ENCODE measurements around the gene CSH2. TPM values are rescaled to one million over a fixed set of nuclear protein-coding genes. Genes with fewer than 3 reads are reported as not detected.
"Not testable (repeated sequence)": the region's sequence is repeated elsewhere in the genome, so short reads cannot be mapped to it uniquely, and the experiment has no call there.

CSH2 gene
- total RNA-seq (2014; rRNA removed; shearing (Covaris generic); ENCODE audit: low replicate concordance) = not detected in 2 replicates

- in situ Hi-C loops (cut with HindIII; ENCODE audit: low pct_unique_long_range_greater_than_20kb, low sequenced_read_pairs); DNase-seq (ENCODE audit: low read depth): not testable (repeated sequence)
Measured at GRCh38 chr17:63873577-63873976, at the start of gene CSH2. TSS of gene CSH2 (minus strand) at chr17:63873677. CDS start at chr17:63873614, 63 bp downstream.

DNA sequence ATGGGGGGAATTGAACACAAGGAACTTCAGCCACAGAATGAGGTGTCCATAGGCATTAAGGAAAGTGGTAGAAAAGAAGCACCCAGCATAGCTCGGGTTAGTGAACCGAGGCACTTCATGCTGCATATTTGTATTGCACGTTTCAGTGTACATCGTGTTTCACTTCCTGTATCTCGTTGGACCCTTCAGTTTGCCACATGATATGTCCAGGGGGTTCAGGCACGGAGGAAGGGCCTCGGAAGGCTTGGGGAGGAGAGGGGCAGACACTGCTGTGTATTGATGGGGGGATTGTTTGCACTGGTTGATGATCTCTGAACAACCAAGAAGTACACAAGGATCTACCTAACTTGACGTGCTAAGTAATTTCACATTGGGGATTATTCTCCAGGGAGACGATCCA lies 48.9 kb upstream of the CSH2 start:
- in situ Hi-C loops (cut with HindIII; ENCODE audit: low pct_unique_long_range_greater_than_20kb, low sequenced_read_pairs); DNase-seq (ENCODE audit: low read depth): not testable (repeated sequence)

DNA sequence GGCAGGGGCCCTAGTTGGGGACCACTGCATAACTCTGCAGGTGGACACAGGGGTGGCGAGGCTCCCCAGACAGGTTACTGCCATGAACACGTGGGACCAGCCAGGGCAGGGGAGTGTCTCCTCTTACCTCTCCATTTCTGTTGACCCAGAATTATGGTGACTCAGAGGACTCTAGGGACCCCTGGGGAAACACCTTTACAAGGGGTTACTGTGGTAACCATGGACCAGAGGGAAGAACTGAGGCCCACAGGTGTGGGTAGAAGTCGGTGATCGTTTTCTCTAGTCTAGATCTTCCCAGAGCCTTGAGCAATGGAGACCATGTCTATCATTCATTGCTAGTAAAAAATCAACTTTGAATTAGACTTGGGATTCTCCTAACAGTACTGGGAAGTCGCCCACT lies 47.3 kb upstream of the CSH2 start:
- DNase-seq (ENCODE audit: low read depth); in situ Hi-C loops (cut with HindIII; ENCODE audit: low pct_unique_long_range_greater_than_20kb, low sequenced_read_pairs): not testable (repeated sequence)

- DNase-seq (ENCODE audit: low read depth); in situ Hi-C loops (cut with HindIII; ENCODE audit: low pct_unique_long_range_greater_than_20kb, low sequenced_read_pairs): not testable (repeated sequence)
Measured at GRCh38 chr17:63920050-63920449, 46.6 kb upstream of the CSH2 start.

- in situ Hi-C loops (cut with HindIII; ENCODE audit: low pct_unique_long_range_greater_than_20kb, low sequenced_read_pairs) = no loop called here
- peak; percentile 44 for DNase-seq (ENCODE audit: low read depth)
Measured at GRCh38 chr17:63919311-63919723, 45.8 kb upstream of the CSH2 start.

DNA sequence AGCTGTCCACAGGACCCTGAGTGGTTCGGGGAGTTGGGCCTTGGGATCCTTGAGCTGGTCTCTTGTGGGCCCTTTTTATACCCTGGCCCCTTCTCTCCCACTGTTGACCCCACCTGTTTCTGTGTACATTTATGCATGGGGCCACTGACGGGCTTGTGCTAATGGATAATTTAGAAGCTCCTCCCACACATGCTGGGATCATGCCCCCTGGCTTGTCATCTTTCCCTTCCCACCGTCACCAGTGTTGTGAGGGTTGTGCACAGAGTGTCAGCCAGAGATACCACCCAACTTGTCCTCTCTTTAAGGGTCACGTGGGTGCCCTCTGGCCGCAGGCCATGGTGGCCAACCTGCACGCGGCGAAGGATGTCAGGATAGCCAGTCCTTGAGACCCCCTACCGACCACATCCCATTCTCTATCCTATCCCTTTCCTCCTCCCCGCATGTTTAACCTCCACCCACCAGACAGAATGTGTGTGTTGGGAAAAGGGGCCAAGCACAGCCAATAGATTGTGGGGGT lies 45.4 kb upstream of the CSH2 start, which contains the start of gene GH1:
GH1 (minus strand) TSS at position 51 of the 517 bp plus-strand sequence. CDS start 63 bp downstream, outside the sequence.
- in situ Hi-C loops (cut with HindIII; ENCODE audit: low pct_unique_long_range_greater_than_20kb, low sequenced_read_pairs); DNase-seq (ENCODE audit: low read depth): not testable (repeated sequence)

DNA sequence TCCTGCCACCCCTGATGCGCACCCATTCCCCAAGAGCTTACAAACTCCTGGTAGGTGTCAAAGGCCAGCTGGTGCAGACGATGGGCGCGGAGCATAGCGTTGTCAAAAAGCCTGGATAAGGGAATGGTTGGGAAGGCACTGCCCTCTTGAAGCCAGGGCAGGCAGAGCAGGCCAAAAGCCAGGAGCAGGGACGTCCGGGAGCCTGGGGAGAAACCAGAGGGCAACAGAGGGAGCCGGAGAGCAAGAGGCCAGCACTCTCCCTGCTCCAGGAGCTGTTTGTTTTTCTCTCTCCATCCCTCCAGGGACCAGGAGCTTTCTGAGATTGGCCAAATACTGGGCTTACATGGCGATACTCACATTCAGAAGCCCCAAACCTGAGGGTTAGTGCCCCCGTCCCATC lies 44.8 kb upstream of the CSH2 start:
- no peak for DNase-seq (ENCODE audit: low read depth)

GRCh38 chr17:63917646-63918045 lies 44.2 kb upstream of the CSH2 start:
- in situ Hi-C loops (cut with HindIII; ENCODE audit: low pct_unique_long_range_greater_than_20kb, low sequenced_read_pairs) = no loop called here

More for the DNA sequence above, 44.8 kb upstream of the CSH2 start:
- in situ Hi-C loops (cut with HindIII; ENCODE audit: low pct_unique_long_range_greater_than_20kb, low sequenced_read_pairs) = no loop called here

GRCh38 chr17:63917206-63917605 lies 43.7 kb upstream of the CSH2 start:
- in situ Hi-C loops (cut with HindIII; ENCODE audit: low pct_unique_long_range_greater_than_20kb, low sequenced_read_pairs); DNase-seq (ENCODE audit: low read depth): not testable (repeated sequence)

More at GRCh38 chr17:63917646-63918045, 44.2 kb upstream of the CSH2 start:
- DNase-seq (ENCODE audit: low read depth) = no peak

GRCh38 chr17:63916566-63917185 lies 43.2 kb upstream of the CSH2 start:
- no peak for DNase-seq (ENCODE audit: low read depth)
- in situ Hi-C loops (cut with HindIII; ENCODE audit: low pct_unique_long_range_greater_than_20kb, low sequenced_read_pairs) = no loop called here

- DNase-seq (ENCODE audit: low read depth); in situ Hi-C loops (cut with HindIII; ENCODE audit: low pct_unique_long_range_greater_than_20kb, low sequenced_read_pairs): not testable (repeated sequence)
Measured at GRCh38 chr17:63915753-63916152, 42.3 kb upstream of the CSH2 start.

- no peak for DNase-seq (ENCODE audit: low read depth)
- in situ Hi-C loops (cut with HindIII; ENCODE audit: low pct_unique_long_range_greater_than_20kb, low sequenced_read_pairs) = no loop called here
Measured at GRCh38 chr17:63914471-63914870, 41.0 kb upstream of the CSH2 start.

GRCh38 chr17:63911657-63912100 lies 38.2 kb upstream of the CSH2 start:
- DNase-seq (ENCODE audit: low read depth) = peak; percentile 16
- in situ Hi-C loops (cut with HindIII; ENCODE audit: low pct_unique_long_range_greater_than_20kb, low sequenced_read_pairs) = no loop called here

DNA sequence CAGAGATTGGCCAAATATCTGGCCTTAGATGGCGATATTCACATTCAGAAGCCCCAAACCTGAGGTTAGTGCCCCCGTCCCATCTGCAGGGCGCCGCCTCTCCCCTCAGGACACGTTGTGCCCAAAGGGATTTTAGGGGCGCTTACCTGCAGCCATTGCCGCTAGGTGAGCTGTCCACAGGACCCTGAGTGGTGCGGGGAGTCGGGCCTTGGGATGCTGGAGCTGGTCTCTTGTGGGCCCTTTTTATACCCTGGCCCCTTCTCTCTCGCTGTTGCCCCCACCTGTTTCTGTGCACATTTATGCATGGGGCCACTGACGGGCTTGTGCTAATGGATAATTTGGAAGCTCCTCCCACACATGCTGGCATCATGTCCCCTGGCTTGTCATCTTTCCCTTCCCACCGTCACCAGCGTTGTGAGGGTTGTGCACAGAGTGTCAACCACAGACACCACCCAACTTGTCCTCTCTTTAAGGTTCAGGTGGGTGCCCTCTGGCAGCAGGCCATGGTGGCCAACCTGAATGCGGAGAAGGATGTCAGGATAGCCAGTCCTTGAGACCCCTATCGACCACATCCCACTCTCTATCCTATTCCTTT lies 37.7 kb upstream of the CSH2 start, which contains the start of gene CSHL1:
CSHL1 (minus strand) TSS at position 218 of the 595 bp plus-strand sequence; CDS start at position 156, 62 bp downstream.
- DNase-seq (ENCODE audit: low read depth) = no peak
- in situ Hi-C loops (cut with HindIII; ENCODE audit: low pct_unique_long_range_greater_than_20kb, low sequenced_read_pairs) = no loop called here

- DNase-seq (ENCODE audit: low read depth) = no peak
- in situ Hi-C loops (cut with HindIII; ENCODE audit: low pct_unique_long_range_greater_than_20kb, low sequenced_read_pairs) = no loop called here
Measured at GRCh38 chr17:63910096-63910495, 36.6 kb upstream of the CSH2 start.

- in situ Hi-C loops (cut with HindIII; ENCODE audit: low pct_unique_long_range_greater_than_20kb, low sequenced_read_pairs); DNase-seq (ENCODE audit: low read depth): not testable (repeated sequence)
Measured at GRCh38 chr17:63909586-63909985, 36.1 kb upstream of the CSH2 start.

DNA sequence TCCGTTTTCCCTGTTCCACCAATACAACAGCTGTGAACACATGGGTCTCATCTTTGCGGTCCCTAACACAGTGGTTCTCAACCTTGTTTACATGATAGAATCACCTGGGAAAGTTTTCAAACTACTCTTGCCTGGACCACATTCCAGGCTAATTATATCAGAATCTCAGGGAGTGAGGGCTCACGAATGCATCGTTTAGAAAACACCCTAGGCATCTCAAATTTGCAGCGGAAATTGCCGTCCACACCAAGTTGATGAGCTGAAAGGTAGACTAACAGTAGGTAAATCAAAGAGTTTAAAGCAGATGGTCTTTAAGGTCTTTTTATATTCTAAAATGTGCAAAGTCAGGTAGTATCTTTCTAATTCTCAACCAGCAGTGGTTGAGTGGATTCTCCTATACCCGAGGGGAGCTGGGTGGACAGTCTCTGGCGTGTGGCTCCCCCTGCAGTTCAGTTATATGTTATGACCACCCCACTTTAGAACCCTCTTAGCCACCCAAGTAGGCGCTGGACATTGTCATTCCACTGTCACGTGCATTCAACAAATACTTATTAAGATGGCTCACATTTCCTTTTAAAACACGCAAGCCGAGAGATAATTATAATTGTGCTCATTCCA lies 33.8 kb upstream of the CSH2 start:
- in situ Hi-C loops (cut with HindIII; ENCODE audit: low pct_unique_long_range_greater_than_20kb, low sequenced_read_pairs) = not testable (repeated sequence)

DNA sequence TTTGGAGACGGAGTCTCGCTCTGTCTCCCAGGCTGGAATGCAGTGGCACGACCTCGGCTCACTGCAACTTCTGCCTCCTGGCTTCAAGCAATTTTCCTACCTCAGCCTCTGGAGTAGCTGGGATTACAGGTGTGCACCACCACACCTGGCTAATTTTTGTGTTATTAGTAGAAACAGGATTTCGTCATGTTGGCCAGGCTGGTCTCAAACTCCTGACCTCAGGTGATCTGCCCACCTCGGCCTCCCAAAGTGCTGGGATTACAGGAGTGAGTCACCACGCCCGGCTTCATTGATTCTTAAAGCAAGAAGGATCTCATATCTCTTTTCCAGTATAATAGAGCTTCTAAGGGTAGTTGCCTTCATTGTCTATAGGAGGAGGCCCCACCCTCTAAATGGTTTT lies 31.3 kb upstream of the CSH2 start:
- DNase-seq (ENCODE audit: low read depth); in situ Hi-C loops (cut with HindIII; ENCODE audit: low pct_unique_long_range_greater_than_20kb, low sequenced_read_pairs): not testable (repeated sequence)

More for the DNA sequence above, 33.8 kb upstream of the CSH2 start:
- DNase-seq (ENCODE audit: low read depth) = not testable (repeated sequence)

DNA sequence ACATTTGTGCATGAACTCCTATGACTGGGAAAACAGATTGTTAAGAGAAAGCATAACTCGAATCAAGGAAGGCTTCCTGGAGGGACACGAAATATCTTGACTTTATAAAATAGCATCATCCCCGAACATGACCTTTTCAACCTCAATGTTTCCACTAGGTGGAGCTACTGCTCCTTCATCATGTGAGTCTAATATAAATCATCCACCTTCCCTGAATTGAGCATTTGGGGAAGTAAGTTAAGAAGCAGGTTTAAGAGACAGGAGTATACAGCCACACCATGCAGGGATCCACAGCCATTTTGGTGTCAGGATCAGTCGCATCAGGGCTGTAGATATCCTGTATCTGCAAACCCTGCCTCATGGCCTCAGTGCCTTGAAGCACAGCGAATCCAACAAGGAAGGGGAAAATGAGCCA lies 30.3 kb upstream of the CSH2 start:
- in situ Hi-C loops (cut with HindIII; ENCODE audit: low pct_unique_long_range_greater_than_20kb, low sequenced_read_pairs) = not testable (repeated sequence)

More for the DNA sequence above, 30.3 kb upstream of the CSH2 start:
- not testable (repeated sequence) for DNase-seq (ENCODE audit: low read depth)

Data from Caki2 (cell line).